A673 (cell line): ENCODE data around the gene RPS4Y1.

Experiments
- CTCF ChIP-seq: fragments of 300-800, 200-600 bp; sonication (generic); conservative IDR thresholded peaks from 2 replicates; pipeline ENCODE4 v1.5.1; 2017; ENCODE audit warnings: low read depth, mild to moderate bottlenecking, antibody characterized with exemption, low read length, moderate library complexity, mixed read lengths
- EZH2 ChIP-seq: fragments of 200-600 bp; sonication (generic); IDR thresholded peaks from 2 replicates; pipeline ENCODE4 v1.6.1; 2017; ENCODE audit warnings: borderline replicate concordance, low read depth, mild to moderate bottlenecking, mixed read lengths, antibody characterized with exemption, low read length; ENCODE audit not compliant: poor library complexity, severe bottlenecking

GRCh38 chrY:2907356-2907755, 66.0 kb downstream of the RPS4Y1 start:
- TF ChIP-seq CTCF (no peak), EZH2 (no peak)
